ENCODE results near the gene KBTBD8. TPM values are rescaled to one million over a fixed set of nuclear protein-coding genes. Genes with fewer than 3 reads are reported as not detected.

The KBTBD8 gene
- total and polyA plus RNA-seq, 9 of the 15 experiments (the other 6 are each of a cell fraction or from before 2014, with no cell fraction given), result 2.7 to 9.1 (median 5.6) TPM

DNA sequence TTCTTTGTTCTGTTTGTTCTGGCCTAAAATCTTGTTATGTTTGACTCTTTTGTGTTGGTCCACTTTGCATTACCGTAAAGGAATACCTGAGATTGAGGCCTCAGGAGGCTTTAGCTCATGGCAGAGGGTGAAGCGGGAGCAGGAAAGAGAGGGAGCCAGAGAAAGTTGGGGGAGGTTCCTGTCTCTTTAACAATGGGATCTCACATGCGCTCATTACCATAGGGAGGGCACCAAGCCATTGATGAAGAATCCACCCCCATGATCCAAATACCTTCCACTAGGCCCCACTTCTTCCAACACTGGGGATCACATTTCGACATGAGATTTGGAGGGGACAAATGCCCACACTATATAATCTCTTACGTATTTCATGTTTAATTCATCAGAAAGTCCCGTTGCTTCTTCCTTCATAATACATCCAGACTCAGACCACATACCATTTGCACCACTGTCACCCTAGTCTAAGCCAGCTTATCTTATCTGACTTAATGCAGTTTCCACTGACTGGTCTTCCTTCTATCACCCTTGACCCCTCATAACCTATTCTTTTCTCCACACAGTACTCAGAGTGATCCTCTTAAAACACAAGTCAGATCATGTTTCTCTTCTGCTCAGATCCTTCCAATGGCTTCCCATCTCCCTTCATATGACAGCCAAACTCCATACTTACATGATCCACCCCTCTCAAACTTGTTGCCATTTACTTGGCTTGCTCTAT, 13.5 kb downstream of the KBTBD8 start (continued):
- TF ChIP-seq, protein P1, sequence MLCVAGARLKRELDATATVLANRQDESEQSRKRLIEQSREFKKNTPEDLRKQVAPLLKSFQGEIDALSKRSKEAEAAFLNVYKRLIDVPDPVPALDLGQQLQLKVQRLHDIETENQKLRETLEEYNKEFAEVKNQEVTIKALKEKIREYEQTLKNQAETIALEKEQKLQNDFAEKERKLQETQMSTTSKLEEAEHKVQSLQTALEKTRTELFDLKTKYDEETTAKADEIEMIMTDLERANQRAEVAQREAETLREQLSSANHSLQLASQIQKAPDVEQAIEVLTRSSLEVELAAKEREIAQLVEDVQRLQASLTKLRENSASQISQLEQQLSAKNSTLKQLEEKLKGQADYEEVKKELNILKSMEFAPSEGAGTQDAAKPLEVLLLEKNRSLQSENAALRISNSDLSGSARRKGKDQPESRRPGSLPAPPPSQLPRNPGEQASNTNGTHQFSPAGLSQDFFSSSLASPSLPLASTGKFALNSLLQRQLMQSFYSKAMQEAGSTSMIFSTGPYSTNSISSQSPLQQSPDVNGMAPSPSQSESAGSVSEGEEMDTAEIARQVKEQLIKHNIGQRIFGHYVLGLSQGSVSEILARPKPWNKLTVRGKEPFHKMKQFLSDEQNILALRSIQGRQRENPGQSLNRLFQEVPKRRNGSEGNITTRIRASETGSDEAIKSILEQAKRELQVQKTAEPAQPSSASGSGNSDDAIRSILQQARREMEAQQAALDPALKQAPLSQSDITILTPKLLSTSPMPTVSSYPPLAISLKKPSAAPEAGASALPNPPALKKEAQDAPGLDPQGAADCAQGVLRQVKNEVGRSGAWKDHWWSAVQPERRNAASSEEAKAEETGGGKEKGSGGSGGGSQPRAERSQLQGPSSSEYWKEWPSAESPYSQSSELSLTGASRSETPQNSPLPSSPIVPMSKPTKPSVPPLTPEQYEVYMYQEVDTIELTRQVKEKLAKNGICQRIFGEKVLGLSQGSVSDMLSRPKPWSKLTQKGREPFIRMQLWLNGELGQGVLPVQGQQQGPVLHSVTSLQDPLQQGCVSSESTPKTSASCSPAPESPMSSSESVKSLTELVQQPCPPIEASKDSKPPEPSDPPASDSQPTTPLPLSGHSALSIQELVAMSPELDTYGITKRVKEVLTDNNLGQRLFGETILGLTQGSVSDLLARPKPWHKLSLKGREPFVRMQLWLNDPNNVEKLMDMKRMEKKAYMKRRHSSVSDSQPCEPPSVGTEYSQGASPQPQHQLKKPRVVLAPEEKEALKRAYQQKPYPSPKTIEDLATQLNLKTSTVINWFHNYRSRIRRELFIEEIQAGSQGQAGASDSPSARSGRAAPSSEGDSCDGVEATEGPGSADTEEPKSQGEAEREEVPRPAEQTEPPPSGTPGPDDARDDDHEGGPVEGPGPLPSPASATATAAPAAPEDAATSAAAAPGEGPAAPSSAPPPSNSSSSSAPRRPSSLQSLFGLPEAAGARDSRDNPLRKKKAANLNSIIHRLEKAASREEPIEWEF (CRISPR knock-in tag; IDR thresholded peaks at IDR 0.05), result no peak
- TF ChIP-seq SMC3 (conservative IDR thresholded peaks at IDR 0.05; ENCODE audit: insufficient read depth, low read depth, low read length) (no peak), HIVEP1 (CRISPR knock-in tag; IDR thresholded peaks at IDR 0.05) (no peak), MIER1 (IDR thresholded peaks at IDR 0.05; ENCODE audit: low read depth) (no peak), ZNF431 (CRISPR knock-in tag; IDR thresholded peaks at IDR 0.05) (no peak), MYBL2 (IDR thresholded peaks at IDR 0.05; ENCODE audit: low read depth) (no peak), MYBL2 (CRISPR knock-in tag; IDR thresholded peaks at IDR 0.05; ENCODE audit: borderline replicate concordance) (no peak), RBM15 (IDR thresholded peaks at IDR 0.05; ENCODE audit: insufficient read depth, low read length) (no peak), TBL1XR1 (IDR thresholded peaks at IDR 0.05; ENCODE audit: low read length in 2 of 2) (peak in 1 of 2 experiments; percentile 52; a peak in 1 of 4 replicates), MBD2 (IDR thresholded peaks at IDR 0.05; ENCODE audit: borderline replicate concordance, low read depth) (peak; percentile 38; the same call in 1 of the 2 replicates), ZNF311 (CRISPR knock-in tag; IDR thresholded peaks at IDR 0.05) (no peak), NFRKB (IDR thresholded peaks at IDR 0.05; ENCODE audit: low read depth) (no peak), CHD1 (IDR thresholded peaks at IDR 0.05; ENCODE audit: low read length) (no peak), LCOR (CRISPR knock-in tag; IDR thresholded peaks at IDR 0.05) (no peak), FOXJ2 (tag; IDR thresholded peaks at IDR 0.05) (no peak), SRSF1 (IDR thresholded peaks at IDR 0.05; ENCODE audit: low read depth, low read length) (no peak)
- TF ChIP-seq, protein P2, sequence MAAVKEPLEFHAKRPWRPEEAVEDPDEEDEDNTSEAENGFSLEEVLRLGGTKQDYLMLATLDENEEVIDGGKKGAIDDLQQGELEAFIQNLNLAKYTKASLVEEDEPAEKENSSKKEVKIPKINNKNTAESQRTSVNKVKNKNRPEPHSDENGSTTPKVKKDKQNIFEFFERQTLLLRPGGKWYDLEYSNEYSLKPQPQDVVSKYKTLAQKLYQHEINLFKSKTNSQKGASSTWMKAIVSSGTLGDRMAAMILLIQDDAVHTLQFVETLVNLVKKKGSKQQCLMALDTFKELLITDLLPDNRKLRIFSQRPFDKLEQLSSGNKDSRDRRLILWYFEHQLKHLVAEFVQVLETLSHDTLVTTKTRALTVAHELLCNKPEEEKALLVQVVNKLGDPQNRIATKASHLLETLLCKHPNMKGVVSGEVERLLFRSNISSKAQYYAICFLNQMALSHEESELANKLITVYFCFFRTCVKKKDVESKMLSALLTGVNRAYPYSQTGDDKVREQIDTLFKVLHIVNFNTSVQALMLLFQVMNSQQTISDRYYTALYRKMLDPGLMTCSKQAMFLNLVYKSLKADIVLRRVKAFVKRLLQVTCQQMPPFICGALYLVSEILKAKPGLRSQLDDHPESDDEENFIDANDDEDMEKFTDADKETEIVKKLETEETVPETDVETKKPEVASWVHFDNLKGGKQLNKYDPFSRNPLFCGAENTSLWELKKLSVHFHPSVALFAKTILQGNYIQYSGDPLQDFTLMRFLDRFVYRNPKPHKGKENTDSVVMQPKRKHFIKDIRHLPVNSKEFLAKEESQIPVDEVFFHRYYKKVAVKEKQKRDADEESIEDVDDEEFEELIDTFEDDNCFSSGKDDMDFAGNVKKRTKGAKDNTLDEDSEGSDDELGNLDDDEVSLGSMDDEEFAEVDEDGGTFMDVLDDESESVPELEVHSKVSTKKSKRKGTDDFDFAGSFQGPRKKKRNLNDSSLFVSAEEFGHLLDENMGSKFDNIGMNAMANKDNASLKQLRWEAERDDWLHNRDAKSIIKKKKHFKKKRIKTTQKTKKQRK (IDR thresholded peaks at IDR 0.05; ENCODE audit: borderline replicate concordance, low read depth, low read length), result no peak
- TF ChIP-seq, protein P3, sequence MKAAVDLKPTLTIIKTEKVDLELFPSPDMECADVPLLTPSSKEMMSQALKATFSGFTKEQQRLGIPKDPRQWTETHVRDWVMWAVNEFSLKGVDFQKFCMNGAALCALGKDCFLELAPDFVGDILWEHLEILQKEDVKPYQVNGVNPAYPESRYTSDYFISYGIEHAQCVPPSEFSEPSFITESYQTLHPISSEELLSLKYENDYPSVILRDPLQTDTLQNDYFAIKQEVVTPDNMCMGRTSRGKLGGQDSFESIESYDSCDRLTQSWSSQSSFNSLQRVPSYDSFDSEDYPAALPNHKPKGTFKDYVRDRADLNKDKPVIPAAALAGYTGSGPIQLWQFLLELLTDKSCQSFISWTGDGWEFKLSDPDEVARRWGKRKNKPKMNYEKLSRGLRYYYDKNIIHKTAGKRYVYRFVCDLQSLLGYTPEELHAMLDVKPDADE (conservative IDR thresholded peaks at IDR 0.05; ENCODE audit: control insufficient read depth, low read depth, low read length), result no peak
